T-helper 2 cell treated with Interferon-gamma antibody and Interleukin-4, amounts not matched to agents 5 μg/mL and 100 μg/mL, for 36 hours (primary cell): ENCODE measurements around the gene RAC2.

Experiments used
- DNase-seq: peaks from one replicate; pipeline ENCODE4 v3.0.0; 2021; ENCODE audit warnings: low spot score
- H3K27ac Mint-ChIP-seq: one replicate; pipeline ENCODE4 v1.8.0; 2021; ENCODE audit warnings: mild to moderate bottlenecking, mixed read lengths
- H3K27me3 Mint-ChIP-seq: one replicate; pipeline ENCODE4 v1.8.0; 2021; ENCODE audit warnings: low read depth, mixed read lengths
- H3K36me3 Mint-ChIP-seq: one replicate; pipeline ENCODE4 v1.8.0; 2021; ENCODE audit warnings: low read depth, mixed read lengths
- H3K4me1 Mint-ChIP-seq: one replicate; pipeline ENCODE4 v1.8.0; 2021; ENCODE audit warnings: low read depth, mixed read lengths
- H3K4me3 Mint-ChIP-seq: one replicate; pipeline ENCODE4 v1.8.0; 2022; ENCODE audit warnings: mild to moderate bottlenecking, moderate library complexity, mixed read lengths
- H3K9me3 Mint-ChIP-seq: one replicate; pipeline ENCODE4 v1.8.0; 2021; ENCODE audit warnings: mixed read lengths

Gene RAC2

GRCh38 chr22:37244114-37244921 lies at the start of gene RAC2:
TSS of gene RAC2 (minus strand) at chr22:37244269. CDS start at chr22:37244148, 121 bp downstream.
- Mint-ChIP-seq H3K27ac (peak within 1 kb of the TSS; percentile 93), H3K9me3 (no peaks in the 10 kb centered on the region), H3K36me3 (peaks cover 42% of the 10 kb centered on the region), H3K27me3 (no peaks in the 10 kb centered on the region), H3K4me3 (peak within 1 kb of the TSS; percentile 99), H3K4me1 (peaks cover 32% of the 10 kb centered on the region)
- DNase-seq: peak; percentile 81

GRCh38 chr22:37293172-37293571 lies 49.1 kb upstream of the RAC2 start:
- Mint-ChIP-seq H3K9me3 (no peaks in the 10 kb centered on the region), H3K36me3 (peaks cover 78% of the 10 kb centered on the region), H3K27ac (no peak overlapping the region), H3K27me3 (no peaks in the 10 kb centered on the region), H3K4me1 (peaks cover 41% of the 10 kb centered on the region), H3K4me3 (no peak overlapping the region)
- DNase-seq: no peak

- Mint-ChIP-seq H3K27ac (no peak overlapping the region), H3K27me3 (no peaks in the 10 kb centered on the region), H3K4me1 (peaks cover 41% of the 10 kb centered on the region), H3K36me3 (peaks cover 75% of the 10 kb centered on the region), H3K9me3 (no peaks in the 10 kb centered on the region), H3K4me3 (no peak overlapping the region)
- no peak for DNase-seq
These were observed 48.6 kb upstream of the RAC2 start for GRCh38 chr22:37292641-37293040.

GRCh38 chr22:37291559-37292298 lies 47.7 kb upstream of the RAC2 start:
- Mint-ChIP-seq H3K27ac (no peak overlapping the region), H3K27me3 (no peaks in the 10 kb centered on the region), H3K9me3 (no peaks in the 10 kb centered on the region), H3K4me1 (peaks cover 49% of the 10 kb centered on the region), H3K36me3 (peaks cover 73% of the 10 kb centered on the region), H3K4me3 (no peak overlapping the region)
- DNase-seq: no peak

- Mint-ChIP-seq H3K9me3 (no peaks in the 10 kb centered on the region), H3K4me3 (no peak overlapping the region), H3K36me3 (peaks cover 78% of the 10 kb centered on the region), H3K27me3 (no peaks in the 10 kb centered on the region), H3K4me1 (peaks cover 58% of the 10 kb centered on the region), H3K27ac (no peak overlapping the region)
- DNase-seq: no peak
These were observed 46.7 kb upstream of the RAC2 start for GRCh38 chr22:37290737-37291136.

- peaks cover 56% of the 10 kb centered on the region for H3K4me1 Mint-ChIP-seq
- DNase-seq: no peak
- H3K27me3 Mint-ChIP-seq: no peaks in the 10 kb centered on the region
- H3K9me3 Mint-ChIP-seq: no peaks in the 10 kb centered on the region
- H3K27ac Mint-ChIP-seq: peak overlapping the region; percentile 55
- peak overlapping the region; percentile 29 for H3K4me3 Mint-ChIP-seq
- H3K36me3 Mint-ChIP-seq: peaks cover 77% of the 10 kb centered on the region
These were observed 45.2 kb upstream of the RAC2 start for GRCh38 chr22:37289156-37289735.

GRCh38 chr22:37288521-37288920 lies 44.5 kb upstream of the RAC2 start:
- Mint-ChIP-seq H3K27ac (peak overlapping the region; percentile 20), H3K4me1 (peaks cover 58% of the 10 kb centered on the region), H3K36me3 (peaks cover 79% of the 10 kb centered on the region)

GRCh38 chr22:37287550-37287951 lies 43.5 kb upstream of the RAC2 start:
- DNase-seq: no peak
- H3K4me1 Mint-ChIP-seq: peaks cover 60% of the 10 kb centered on the region
- no peaks in the 10 kb centered on the region for H3K9me3 Mint-ChIP-seq
- peaks cover 78% of the 10 kb centered on the region for H3K36me3 Mint-ChIP-seq
- no peak overlapping the region for H3K27ac Mint-ChIP-seq
- H3K27me3 Mint-ChIP-seq: no peaks in the 10 kb centered on the region
- peak overlapping the region; percentile 29 for H3K4me3 Mint-ChIP-seq

More at GRCh38 chr22:37288521-37288920, 44.5 kb upstream of the RAC2 start:
- Mint-ChIP-seq H3K9me3 (no peaks in the 10 kb centered on the region), H3K27me3 (no peaks in the 10 kb centered on the region), H3K4me3 (no peak overlapping the region)
- no peak for DNase-seq

GRCh38 chr22:37285937-37286336 lies 41.9 kb upstream of the RAC2 start:
- no peaks in the 10 kb centered on the region for H3K27me3 Mint-ChIP-seq
- no peak overlapping the region for H3K27ac Mint-ChIP-seq
- peak overlapping the region; percentile 36 for H3K4me3 Mint-ChIP-seq
- peaks cover 63% of the 10 kb centered on the region for H3K36me3 Mint-ChIP-seq
- H3K9me3 Mint-ChIP-seq: no peaks in the 10 kb centered on the region
- DNase-seq: no peak
- peaks cover 66% of the 10 kb centered on the region for H3K4me1 Mint-ChIP-seq

GRCh38 chr22:37284805-37285355 lies 40.8 kb upstream of the RAC2 start:
- Mint-ChIP-seq H3K36me3 (peaks cover 55% of the 10 kb centered on the region), H3K4me1 (peaks cover 63% of the 10 kb centered on the region), H3K9me3 (no peaks in the 10 kb centered on the region), H3K27me3 (no peaks in the 10 kb centered on the region), H3K4me3 (peak overlapping the region; percentile 97), H3K27ac (peak overlapping the region; percentile 98)
- no peak for DNase-seq

- no peaks in the 10 kb centered on the region for H3K9me3 Mint-ChIP-seq
- peak overlapping the region; percentile 97 for H3K4me3 Mint-ChIP-seq
- peaks cover 49% of the 10 kb centered on the region for H3K36me3 Mint-ChIP-seq
- no peaks in the 10 kb centered on the region for H3K27me3 Mint-ChIP-seq
- peak overlapping the region; percentile 98 for H3K27ac Mint-ChIP-seq
- peaks cover 59% of the 10 kb centered on the region for H3K4me1 Mint-ChIP-seq
- DNase-seq: no peak
These were observed 40.2 kb upstream of the RAC2 start for GRCh38 chr22:37284126-37284804.

- Mint-ChIP-seq H3K27me3 (no peaks in the 10 kb centered on the region), H3K4me3 (peak overlapping the region; percentile 97), H3K36me3 (peaks cover 41% of the 10 kb centered on the region), H3K4me1 (peaks cover 56% of the 10 kb centered on the region), H3K27ac (peak overlapping the region; percentile 98), H3K9me3 (no peaks in the 10 kb centered on the region)
- DNase-seq: peak; percentile 69
These were observed 39.4 kb upstream of the RAC2 start for GRCh38 chr22:37283393-37283937.

GRCh38 chr22:37282385-37282677 lies 38.3 kb upstream of the RAC2 start, which contains the start of gene CYTH4:
TSS of gene CYTH4 (plus strand) at chr22:37282508. CDS start at chr22:37282570, 62 bp downstream.
- Mint-ChIP-seq H3K4me3 (peak within 1 kb of the TSS; percentile 97), H3K9me3 (no peaks in the 10 kb centered on the region), H3K4me1 (peaks cover 59% of the 10 kb centered on the region), H3K36me3 (peaks cover 36% of the 10 kb centered on the region), H3K27me3 (no peaks in the 10 kb centered on the region), H3K27ac (peak within 1 kb of the TSS; percentile 98)
- peak; percentile 76 for DNase-seq
